Measurements from ENCODE around the gene MYO1A.

Gene MYO1A

DNA sequence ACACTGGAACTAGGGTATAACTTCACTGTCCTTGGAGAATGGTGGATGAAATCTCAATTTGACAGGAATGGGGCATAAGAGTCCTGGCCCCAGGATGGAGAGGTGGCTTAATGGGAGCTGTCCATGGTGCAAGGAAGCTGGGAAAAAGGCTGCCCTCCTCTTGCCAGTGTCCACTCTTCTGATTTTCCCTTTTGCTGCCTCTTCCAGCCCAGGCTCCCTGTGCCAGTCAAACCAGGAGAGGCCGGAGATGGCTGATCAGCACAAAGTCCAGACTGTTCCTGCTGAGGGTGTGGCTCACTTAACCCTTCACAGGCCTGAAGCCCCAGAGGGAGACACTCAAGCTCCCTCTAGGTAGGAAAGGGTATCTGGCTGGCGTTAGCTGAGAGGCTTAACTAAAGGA lies at the start of gene MYO1A:
MYO1A (minus strand) TSS at position 240 of the 400 bp plus-strand sequence. CDS start 1,806 bp downstream, outside the sequence.
- DNase-seq (ENCODE audit: low read depth), result no peak

DNA sequence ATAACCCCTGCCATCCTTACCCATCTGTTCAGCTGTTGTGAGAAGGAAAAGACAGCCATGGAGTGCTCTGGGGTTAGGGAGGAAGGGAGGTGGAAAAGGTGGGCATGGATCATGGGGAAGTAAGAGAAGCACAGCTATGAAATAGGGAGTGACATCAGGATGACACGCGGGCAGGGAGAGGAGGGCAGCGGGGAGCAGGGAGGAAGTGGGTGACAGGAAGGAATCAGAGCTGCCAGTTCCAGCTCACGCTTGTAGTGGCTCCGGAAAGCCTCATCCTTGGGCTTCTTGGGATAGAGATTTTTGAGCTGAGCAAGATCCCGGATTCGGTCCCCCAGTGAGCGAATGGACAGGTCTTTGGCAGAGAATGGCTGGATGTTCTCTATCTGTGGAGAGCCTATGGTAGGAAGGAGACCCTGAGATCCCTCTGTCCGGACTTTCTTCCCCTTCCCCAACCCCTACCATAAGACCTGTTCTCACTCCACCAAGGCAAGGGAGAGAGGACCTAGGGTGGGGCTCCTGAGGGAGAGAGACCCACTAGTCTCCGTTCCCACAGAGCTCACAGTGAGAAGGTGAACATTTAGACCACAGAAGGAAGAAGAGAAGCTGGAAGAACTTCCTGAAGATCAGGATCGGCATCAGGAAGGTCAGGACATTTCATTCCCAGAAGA lies 49.3 kb upstream of the MYO1A start:
- no peak for DNase-seq (ENCODE audit: low read depth)

DNA sequence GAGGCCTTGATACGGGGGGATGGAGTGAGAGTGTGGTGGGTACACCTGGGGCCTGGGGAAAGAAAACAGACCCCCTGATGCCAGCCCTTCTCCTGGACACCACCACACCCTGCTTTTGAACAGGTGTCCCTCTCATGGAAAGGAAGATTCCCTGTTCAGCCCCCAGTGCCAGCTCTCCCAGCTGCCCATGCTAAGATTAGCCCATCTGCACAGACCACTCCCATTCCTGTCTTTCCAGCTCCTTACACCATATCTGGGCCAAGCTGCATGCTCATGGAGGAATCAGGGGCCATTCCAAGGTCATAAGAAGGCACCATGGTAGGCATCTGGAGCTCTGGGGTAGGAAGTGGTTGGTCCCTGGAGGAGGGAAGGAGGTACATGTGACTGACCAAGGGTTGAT lies 48.6 kb upstream of the MYO1A start:
- no peak for DNase-seq (ENCODE audit: low read depth)

DNA sequence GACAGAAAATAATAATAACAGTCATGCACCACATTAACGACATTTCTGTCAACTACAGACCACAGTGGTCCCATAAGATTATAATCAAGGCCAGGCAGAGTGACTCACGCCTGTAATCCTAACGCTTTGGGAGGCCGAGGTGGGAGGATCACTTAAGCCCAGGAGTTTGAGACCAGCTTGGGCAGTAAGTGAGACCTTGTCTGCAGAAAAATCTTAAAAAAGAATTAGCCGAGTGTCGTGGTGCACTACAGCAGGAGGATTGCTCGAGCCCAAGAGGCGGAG lies 47.6 kb upstream of the MYO1A start:
- DNase-seq (ENCODE audit: low read depth), result no peak

DNA sequence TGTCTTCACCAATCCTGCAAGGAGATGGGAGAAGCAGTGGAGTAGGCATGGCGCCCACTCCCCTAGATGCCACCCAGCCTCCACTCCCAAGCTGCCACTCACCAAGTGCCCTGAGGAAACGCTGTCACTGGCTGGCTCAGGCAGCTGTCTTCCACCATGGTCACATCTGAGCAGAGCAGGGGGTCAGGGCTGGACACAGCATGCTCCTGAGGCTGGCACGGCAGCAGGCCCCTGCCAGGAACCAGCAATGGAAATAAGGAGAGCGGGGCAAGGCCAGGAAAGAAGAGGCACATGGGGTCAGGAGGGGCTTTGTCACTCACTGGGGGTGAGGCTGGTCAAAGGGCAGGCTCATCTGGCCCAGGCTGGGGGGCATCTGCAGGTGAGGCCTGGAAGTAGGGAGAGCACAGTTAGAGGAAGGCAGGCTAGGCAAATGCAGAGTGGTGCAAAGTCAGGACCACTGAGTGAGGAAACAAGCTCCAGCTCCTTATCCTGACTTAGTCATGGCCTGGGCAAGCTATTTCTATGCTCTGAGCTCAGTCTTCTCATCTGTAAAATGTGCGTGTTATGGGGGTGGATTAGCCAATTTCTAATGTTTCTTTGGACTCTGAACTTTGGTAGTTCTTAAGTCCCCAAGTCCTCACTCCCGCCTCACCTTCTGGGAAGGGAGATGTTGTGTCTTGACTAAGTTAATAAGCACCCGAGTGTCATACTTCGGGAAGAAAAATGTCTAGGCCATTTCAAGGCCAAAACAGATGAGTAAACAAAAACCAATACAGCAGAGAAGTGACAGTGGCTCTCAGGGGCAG lies 47.0 kb upstream of the MYO1A start:
- no peak for DNase-seq (ENCODE audit: low read depth)

DNA sequence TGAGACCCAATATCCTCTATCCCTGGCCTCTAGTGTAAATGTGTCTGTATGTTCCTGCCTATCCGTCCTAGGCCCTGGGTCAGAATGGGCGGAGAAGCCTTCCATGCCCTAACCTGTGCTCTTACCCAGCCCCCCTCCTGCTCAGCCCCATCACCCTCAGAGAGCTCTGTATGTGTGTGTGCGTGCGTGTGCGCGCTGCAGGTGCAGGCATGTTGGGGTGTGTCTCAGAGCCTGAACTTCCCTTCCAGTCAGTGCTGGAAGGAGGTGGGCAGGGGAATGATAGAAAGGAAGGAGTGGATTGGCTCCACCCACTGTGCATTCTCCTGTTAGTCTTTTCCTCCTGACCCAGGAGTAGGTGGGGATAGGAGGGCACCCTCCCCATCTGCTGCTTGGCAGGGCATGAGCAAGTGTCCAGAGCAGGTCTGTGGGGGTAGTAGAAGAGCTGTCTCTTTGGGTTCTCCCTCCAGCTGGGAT lies 46.2 kb upstream of the MYO1A start:
- DNase-seq (ENCODE audit: low read depth), result no peak

DNA sequence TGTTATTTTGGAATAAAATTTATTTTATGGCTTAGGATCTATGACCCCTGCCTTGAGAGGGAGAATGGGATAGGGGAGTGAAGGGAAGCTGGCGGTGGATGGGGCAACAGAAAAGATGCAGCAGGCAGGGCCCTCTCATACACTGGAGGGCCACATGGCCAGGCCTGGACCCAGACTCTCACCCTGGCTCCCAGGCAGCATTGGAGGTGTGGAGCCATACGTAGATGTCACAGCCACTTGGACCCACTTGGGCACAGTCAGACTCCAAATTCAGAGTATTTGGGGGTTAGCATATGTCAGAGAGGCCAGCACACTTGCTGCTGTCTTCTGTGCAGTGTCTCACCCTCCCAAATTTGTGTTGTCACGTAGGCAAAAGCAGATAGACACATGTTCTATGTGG lies 45.5 kb upstream of the MYO1A start:
- no peak for DNase-seq (ENCODE audit: low read depth)

DNA sequence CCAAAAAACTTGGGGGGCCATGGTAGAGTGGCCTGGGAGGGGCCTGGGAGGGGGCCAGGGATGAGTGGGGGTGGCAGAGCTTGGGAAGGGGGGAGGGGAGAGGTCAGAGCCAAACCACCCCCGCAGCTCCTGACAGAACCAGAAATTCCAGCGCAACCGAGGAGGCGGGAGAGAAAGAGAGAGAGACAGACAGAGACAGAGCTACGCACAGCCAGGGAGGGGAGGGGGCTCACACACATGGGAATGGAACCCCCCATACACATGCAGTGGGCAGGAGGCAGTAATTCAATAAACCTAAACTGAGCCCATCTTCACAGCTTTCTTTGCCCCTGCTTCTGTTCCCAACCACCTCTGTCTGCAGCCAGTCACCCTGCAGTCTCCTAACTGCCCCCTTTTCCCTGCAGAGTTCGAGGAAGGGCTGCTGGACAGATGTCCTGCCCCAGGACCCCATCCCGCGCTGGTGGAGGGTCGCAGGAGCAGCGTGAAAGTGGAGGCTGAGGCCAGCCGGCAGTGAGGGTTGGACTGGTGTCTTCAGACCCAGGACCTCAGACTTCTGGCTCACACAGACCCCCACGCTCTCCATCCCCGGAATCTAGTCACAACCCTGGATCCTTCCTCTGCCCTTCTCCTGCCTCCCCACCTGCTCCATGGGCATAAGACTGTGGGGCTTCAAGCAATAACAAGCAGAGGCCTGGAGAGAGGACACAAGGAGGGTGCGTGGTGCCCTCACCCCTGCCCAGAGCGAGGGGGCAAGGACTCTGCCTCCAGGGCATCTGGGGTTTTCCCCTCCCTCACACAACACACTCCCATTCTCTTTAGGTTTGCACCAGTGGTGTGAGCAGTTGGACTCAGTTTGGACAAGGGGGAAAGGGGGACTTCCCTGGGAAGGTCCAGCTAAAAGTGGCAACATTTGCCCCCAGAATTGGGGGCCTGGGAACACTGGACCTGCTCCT lies 44.6 kb upstream of the MYO1A start:
- DNase-seq (ENCODE audit: low read depth), result no peak

DNA sequence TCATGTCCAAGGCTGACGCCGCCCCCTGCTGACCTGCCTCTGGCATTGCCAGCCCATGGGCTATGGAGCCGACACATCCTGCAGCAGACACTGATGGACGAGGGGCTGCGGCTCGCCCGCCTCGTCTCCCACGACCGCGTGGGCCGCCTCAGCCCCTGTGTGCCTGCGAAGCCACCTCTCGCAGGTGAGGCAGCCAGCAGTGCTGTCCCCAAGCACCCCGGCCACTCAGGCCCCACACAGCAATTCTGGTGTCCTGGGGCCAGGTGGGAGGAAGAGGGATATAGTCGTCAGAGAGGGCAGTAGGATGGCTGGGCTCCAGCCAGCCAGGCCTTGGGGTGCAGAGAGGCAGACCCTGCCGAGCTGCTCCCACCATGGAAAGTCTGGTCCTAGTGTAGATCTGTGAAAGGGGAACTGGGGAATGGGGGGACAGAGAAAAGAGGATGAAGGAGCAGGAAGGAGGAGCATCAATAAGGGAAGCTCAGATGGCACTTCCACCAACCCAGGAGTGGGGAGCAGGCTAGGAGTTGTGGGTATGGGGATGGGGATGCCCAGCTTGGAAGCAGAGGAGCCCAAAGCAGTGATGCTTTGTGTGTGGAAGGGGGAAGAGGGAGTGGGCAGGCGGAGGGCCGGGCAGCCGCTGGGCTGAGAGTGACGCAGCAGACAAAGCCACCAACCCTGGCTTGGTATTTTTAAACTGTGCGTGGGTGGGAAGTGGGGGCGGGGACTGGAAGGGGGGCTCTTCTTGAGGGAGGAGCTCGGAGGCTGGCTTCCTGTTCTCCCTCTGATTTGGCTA lies 43.7 kb upstream of the MYO1A start:
- no peak for DNase-seq (ENCODE audit: low read depth)

DNA sequence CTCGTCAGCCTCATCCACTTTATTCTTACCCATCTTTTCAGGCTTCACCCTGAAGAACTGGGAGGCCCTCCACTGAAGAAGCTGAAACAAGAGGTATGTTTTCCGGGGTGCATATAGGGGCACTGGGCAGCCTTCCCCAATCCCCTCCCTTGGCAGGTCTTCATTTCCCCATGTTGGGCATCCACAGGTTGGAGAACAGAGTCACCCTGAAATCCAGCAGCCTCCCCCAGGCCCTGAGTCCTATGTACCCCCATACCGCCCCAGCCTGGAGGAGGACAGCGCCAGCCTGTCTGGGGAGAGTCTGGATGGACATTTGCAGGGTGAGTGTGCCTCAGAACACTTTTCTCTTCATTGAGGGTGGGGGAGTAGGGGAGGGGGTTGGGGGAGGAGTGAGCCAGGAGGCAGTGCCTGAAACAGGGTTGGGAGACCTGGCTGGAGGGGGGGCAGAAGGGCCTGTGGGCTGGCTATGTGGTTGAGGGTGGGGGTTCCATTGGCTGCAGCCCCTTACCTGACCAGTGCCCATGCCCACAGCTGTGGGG lies 43.0 kb upstream of the MYO1A start:
- DNase-seq (ENCODE audit: low read depth), result no peak

DNA sequence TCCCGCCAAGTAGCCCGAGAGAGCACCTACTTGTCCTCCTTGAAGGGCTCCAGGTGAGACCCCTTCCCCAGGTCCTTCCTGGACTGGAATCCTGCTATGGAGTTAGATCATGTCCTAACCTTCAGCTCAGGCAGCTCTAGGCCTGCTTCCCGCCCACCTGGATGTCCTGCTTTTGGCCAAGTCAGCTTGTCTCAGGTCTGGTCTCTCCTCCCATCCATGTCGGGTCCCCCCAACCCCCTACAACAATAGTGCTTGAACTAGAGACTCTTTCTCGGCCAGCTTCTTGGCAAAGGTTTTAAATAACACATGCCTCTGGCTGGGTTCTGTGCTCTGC lies 42.6 kb upstream of the MYO1A start:
- DNase-seq (ENCODE audit: low read depth), result no peak

DNA sequence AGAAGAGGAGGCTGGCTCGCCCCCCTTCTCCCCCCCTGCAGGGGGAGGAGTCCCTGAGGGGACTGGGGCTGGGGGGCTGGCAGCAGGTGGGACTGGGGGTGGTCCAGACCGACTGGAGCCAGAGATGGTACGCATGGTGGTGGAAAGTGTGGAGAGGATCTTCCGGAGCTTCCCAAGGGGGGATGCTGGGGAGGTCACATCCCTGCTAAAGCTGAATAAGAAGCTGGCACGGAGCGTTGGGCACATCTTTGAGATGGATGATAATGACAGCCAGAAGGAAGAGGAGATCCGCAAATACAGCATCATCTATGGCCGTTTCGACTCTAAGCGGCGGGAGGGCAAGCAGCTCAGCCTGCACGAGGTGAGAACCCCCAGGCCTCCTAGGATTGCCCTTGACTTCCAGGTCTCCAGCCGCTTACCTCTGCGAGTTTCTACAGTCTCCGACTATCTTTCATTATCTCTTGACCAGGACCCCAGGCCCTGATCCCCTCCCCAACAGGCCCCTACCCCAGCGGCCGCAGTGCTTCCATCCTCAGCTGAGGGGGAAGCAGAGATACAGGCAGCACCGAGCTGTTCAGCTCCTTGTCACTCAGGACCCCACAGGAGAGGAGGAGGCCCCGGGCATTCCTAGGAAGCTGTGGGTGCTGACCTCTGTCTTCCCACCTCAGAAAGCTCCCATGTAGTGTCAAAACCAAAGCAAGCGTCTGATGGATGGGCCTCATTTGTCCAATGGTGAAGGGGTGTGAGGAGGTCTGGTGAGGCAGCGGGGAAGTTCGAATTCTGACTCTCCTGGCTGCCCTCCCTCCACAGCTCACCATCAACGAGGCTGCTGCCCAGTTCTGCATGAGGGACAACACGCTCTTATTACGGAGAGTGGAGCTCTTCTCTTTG lies 42.0 kb upstream of the MYO1A start:
- no peak for DNase-seq (ENCODE audit: low read depth)

DNA sequence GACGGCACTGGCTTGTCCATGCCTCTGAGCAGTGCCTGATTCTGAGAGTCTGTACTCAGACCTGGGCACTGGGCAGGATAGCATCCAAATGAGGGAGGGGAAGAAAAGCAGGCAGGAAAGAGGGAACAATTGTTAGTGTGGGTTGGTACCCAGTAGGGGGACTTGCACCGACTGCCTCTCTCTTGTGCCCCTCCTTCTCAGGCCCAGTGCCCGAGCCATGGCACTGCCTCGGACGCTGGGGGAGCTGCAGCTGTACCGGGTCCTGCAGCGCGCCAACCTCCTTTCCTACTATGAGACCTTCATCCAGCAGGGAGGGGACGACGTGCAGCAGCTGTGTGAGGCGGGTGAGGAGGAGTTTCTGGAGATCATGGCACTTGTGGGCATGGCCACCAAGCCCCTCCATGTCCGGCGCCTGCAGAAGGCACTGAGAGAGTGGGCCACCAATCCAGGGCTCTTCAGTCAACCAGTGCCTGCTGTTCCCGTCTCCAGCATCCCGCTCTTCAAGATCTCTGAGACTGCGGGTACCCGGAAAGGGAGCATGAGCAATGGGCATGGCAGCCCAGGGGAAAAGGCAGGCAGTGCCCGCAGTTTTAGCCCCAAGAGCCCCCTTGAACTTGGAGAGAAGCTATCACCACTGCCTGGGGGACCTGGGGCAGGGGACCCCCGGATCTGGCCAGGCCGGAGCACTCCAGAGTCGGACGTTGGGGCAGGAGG lies 41.2 kb upstream of the MYO1A start:
- no peak for DNase-seq (ENCODE audit: low read depth)

DNA sequence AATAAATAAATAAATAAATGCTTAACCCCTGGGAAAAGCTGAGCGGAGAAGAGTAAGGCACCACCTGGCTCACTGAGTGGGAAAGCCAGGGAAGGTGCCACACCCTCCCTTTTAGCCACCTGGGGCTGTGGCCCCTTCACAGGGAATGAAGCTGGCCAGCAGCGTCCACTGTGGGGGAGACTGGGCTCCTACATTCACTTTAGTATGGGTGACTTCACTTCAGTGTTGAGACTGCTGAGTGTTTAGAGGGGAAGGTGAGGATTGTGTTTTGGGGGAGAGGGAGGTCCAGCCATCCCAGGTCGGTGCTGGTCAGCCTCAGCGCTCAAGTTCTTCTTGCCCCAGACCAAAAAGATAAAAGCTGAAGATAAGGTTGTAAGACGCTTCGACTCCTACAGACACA lies 40.6 kb upstream of the MYO1A start:
- DNase-seq (ENCODE audit: low read depth), result no peak

DNA sequence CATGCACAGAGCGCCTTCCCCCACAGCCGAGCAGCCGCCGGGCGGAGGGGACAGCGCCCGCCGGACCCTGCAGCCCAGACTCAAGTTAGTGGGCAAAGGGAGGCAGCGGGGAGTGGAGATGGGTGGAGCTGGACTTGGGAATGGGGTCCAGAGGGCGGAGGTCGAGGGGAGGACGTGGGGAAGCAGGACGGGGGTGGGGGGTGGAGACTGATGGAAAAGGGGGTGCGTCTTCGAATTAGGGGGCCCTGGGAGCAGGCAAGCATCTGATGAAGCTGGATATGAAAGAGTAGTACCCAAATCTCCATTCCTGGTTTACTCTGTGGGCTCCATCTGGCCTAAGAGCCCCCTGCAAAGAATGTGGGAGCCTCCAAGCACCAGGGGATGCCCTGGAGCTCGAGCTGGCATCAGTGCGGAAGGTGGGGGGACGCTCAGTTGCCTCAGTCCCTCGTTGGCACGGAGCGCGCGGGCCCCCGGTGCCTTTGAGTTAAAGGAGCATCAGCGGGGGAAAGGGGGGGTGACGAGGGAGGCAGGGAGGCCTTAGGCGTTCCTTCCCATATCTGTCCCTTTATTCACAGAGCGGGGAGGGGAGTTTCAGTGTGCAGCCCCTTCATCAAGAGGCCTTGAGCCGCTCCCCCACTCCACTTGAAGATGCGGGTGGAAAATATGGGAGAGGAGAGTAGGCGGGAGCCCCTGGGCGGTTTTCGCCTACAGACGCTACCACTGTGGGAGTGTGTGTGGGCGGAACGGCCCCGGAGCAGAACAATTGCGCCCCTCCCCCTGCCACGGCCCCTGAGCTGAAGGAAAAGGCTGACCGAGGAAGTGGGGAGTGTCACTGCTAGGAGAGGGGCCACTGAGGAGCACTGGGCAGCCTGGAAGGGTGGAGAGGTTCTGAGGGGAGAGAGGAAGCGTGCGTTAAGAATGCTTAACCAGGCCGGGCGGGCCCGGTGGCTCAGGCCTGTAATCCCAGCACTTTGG lies 39.6 kb upstream of the MYO1A start:
- peak; percentile 31 for DNase-seq (ENCODE audit: low read depth)

DNA sequence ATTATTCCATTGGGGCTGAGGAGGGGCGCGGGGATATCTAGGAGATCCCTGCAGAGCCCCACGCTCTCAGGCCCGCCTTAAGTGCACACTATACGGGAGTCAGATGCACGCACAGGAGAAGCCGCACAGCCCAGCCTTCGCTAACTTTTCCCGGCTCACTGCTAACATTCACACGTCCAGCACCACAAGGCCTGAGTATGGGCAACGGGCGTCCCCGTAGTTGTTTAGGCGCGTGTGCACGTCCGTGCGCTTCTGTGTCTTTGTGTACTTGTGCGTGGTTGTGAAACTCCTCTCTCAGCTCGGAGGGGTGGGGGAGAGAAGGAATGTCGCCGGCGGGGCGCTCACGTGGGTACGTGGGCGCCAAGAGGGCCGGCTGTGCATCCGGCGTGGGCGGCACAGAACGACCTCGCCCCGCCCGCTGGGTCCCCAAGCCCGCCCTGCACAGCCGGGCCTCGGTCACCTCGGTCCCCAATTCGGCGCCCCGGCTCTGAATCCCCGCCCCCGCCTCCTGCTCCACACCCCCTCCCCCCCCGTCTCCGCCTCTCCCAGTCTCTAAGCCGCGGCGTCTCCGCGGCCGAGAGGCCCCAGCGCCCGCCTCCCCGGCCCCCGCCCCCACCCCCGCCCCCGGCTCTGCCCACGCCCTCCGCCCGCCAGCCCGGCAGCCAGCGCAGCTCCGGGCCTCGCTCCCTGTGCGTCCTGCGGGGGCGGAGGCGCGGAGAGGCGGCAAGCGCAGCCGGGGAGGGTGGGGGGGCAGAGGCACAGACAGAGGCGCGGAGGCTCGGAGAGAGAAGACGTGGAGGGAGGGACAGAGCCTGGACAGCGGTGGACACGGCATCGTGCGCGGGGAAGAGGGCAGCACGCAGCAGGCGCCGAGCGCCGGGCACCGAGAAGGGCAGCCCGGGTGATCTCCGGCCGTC lies 38.7 kb upstream of the MYO1A start, which contains the start of gene NAB2:
NAB2 (plus strand) TSS at position 761 of the 917 bp plus-strand sequence. CDS start 158 bp downstream, outside the sequence.
- peak; percentile 73 for DNase-seq (ENCODE audit: low read depth)

DNA sequence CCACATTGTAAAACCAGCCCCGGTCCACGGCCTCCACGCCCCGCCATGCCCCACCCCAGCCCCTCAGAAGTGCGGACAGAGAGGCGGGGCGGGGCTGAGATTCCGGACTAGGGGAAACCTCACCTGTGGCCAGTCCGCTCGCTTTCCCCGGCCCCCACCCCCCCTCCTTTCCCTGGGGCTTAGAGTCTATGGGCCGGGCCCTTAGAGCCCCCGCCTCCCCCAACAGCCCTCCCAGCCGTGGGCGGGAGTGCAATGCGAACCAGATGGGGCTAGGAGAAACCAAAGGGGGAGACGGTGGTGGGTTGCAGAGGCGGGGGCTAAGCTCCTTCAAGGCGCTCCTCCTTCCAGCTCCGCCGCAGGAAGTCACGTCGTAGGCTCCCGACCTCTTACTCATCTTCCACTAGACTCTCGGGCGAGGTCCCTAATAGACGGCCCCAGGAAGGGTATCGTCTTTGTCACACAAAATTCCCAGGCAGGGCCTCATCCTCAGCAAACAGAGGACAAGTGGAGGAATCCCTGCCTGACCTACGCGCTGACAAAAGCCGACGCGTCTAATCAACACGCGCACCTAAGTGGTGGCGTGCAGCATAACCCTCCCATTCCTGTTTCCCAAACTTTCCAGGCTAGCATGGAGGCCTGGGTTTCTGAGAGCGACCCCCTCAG lies 37.9 kb upstream of the MYO1A start:
- peak; percentile 87 for DNase-seq (ENCODE audit: low read depth)
